ENCODE data around the gene ARHGAP26. TPM values are rescaled to one million over a fixed set of nuclear protein-coding genes. Genes with fewer than 3 reads are reported as not detected.
A peak's percentile ranks its signal among the peaks of the same experiment; 100 is the strongest.

Gene ARHGAP26
- total and polyA plus RNA-seq, 2 of the 4 experiments (the other 2 are of a cell fraction), result 0.54 to 0.56 TPM

GRCh38 chr5:143063175-143063970 is 293.2 kb downstream of the ARHGAP26 start (continued):
- TF ChIP-seq MAFK (IDR thresholded peaks at IDR 0.05; ENCODE audit: low read depth, low read length), result no peak
- TF ChIP-seq SMC3 (IDR thresholded peaks at IDR 0.05; ENCODE audit: low read depth, low read length), result no peak

- ChIA-PET POLR2A (ENCODE audit: unreplicated experiment) (no interaction called here), CTCF (interaction anchor here (1.0 to 1.6 kb wide), 2 partner anchors 58 to 62 kb away, joined by 3 read pairs; no protein-coding TSS in a partner anchor)
- peak overlapping the region; percentile 97 for H2BK120ac ChIP-seq (ENCODE audit: low read depth, low read length)
- H4K20me1 ChIP-seq (ENCODE audit: insufficient read depth, low read length), result no peaks in the 10 kb centered on the region
- H3K14ac ChIP-seq (replicated peaks; ENCODE audit: low read depth, low read length), result peak overlapping the region; percentile 93
- ATAC-seq (ENCODE audit: low read depth), result no peak
- WGBS, 2 experiments (ENCODE audit: extremely low coverage in 2 of 2, insufficient read length in 1 of 2), result no CpG with 5 or more reads among the region's 5 CpGs
- H3K18ac ChIP-seq (ENCODE audit: low read depth, low read length), result peak overlapping the region; percentile 95
- H3K56ac ChIP-seq (ENCODE audit: extremely low read depth, insufficient read depth, low read length), result peak overlapping the region; percentile 14; the same call in 1 of the 2 replicates
- H3K9me3 ChIP-seq (ENCODE audit: control insufficient read depth, insufficient read depth, low read length), result no peaks in the 10 kb centered on the region
- no peaks in the 10 kb centered on the region for H3K27me3 ChIP-seq (ENCODE audit: control insufficient read depth, insufficient read depth, low read length)
- H2AFZ ChIP-seq (replicated peaks; ENCODE audit: low read length, poor library complexity), result peak overlapping the region; percentile 67
- H4K8ac ChIP-seq (ENCODE audit: low read depth in 2 of 2, low read length in 2 of 2), result peak overlapping the region; percentile 50 to 83
- peaks cover 40% of the 10 kb centered on the region for H3K4me1 ChIP-seq (ENCODE audit: control insufficient read depth, insufficient read depth, low read length)
- H2BK5ac ChIP-seq (ENCODE audit: low read depth, low read length, poor library complexity, severe bottlenecking), result peak overlapping the region; percentile 78
- dilution Hi-C loops (cut with HindIII; ENCODE audit: low sequenced_read_pairs, unreplicated experiment) (no loop called here), in situ Hi-C loops (cut with MboI; ENCODE audit: low sequenced_read_pairs) (no loop called here), intact Hi-C loops (cut with micrococcal nuclease) (loop anchor here (5.0 kb wide), 1 partner anchor 37 kb away; no protein-coding TSS in a partner anchor)
- H2AK9ac ChIP-seq (replicated peaks; ENCODE audit: low read depth, low read length, poor library complexity), result no peak overlapping the region
- BruUV-seq (replicated peaks), result no TSS peak
- no peak overlapping the region for H3K9ac ChIP-seq (ENCODE audit: low read depth, low read length)
- H3K4me2 ChIP-seq (ENCODE audit: low read depth, low read length), result peak overlapping the region; percentile 32; the same call in 1 of the 2 replicates
- H3K23ac ChIP-seq (ENCODE audit: low read depth, low read length), result peak overlapping the region; percentile 85; the same call in 1 of the 2 replicates
- peaks cover 0 to 14% of the 10 kb centered on the region in 2 experiments; a peak in 2 of 4 replicates for H3K79me1 ChIP-seq (ENCODE audit: low read depth in 1 of 2, low read length in 2 of 2)
- H3K4me3 ChIP-seq (ENCODE audit: insufficient read depth, low read depth, low read length), result no peak overlapping the region
- peak overlapping the region; percentile 92 for H4K5ac ChIP-seq (ENCODE audit: low read depth, low read length)
- peak overlapping the region; percentile 88 for H4K91ac ChIP-seq (ENCODE audit: insufficient read depth, low read depth, low read length)
- no peaks in the 10 kb centered on the region for H3K36me3 ChIP-seq (ENCODE audit: control insufficient read depth, insufficient read depth, low read length)
- peak overlapping the region; percentile 95 for H2BK15ac ChIP-seq (ENCODE audit: low read depth, low read length)
- H2BK20ac ChIP-seq (ENCODE audit: low read depth, low read length), result peak overlapping the region; percentile 79
- H2AK5ac ChIP-seq (ENCODE audit: low read depth, low read length), result peak overlapping the region; percentile 78
- DNase-seq, result peak; percentile 57
- H3K4ac ChIP-seq (ENCODE audit: low read depth, low read length), result peak overlapping the region; percentile 95
- H3K27ac ChIP-seq (ENCODE audit: insufficient read depth, low read length), result peak overlapping the region; percentile 46
- peaks cover 33% of the 10 kb centered on the region for H3K9me1 ChIP-seq (ENCODE audit: insufficient read depth, low read length)
- TF ChIP-seq RAD21 (IDR thresholded peaks at IDR 0.05; ENCODE audit: low read length) (no peak), RFX5 (IDR thresholded peaks at IDR 0.05; ENCODE audit: low read depth, low read length) (no peak), MAZ (IDR thresholded peaks at IDR 0.05; ENCODE audit: borderline replicate concordance, low read depth, low read length) (no peak), ELK1 (IDR thresholded peaks at IDR 0.05; ENCODE audit: borderline replicate concordance, low read depth, low read length) (no peak), FOS (IDR thresholded peaks at IDR 0.05; ENCODE audit: low read depth, low read length) (no peak), RCOR1 (IDR thresholded peaks at IDR 0.05; ENCODE audit: insufficient replicate concordance, low read length) (no peak), SMC3 (IDR thresholded peaks at IDR 0.05; ENCODE audit: low read depth, low read length) (no peak), CEBPB (IDR thresholded peaks at IDR 0.05; ENCODE audit: low read depth, low read length) (no peak), CHD1 (IDR thresholded peaks at IDR 0.05; ENCODE audit: low read depth, low read length) (no peak), POLR2A (IDR thresholded peaks at IDR 0.05; ENCODE audit: low read depth, low read length) (no peak), NFE2L2 (IDR thresholded peaks at IDR 0.05; ENCODE audit: low read depth, low read length) (no peak), MXI1 (IDR thresholded peaks at IDR 0.05; ENCODE audit: borderline replicate concordance, low read depth, low read length) (no peak), MAFK (IDR thresholded peaks at IDR 0.05; ENCODE audit: low read depth, low read length) (no peak), BHLHE40 (IDR thresholded peaks at IDR 0.05; ENCODE audit: low read depth, low read length) (no peak), USF2 (IDR thresholded peaks at IDR 0.05; ENCODE audit: low read depth, low read length) (no peak)
Observed at GRCh38 chr5:143064218-143064641, 294.1 kb downstream of the ARHGAP26 start.
